ENCODE data around the gene GSG1L2. TPM values are rescaled to one million over a fixed set of nuclear protein-coding genes. Genes with fewer than 3 reads are reported as not detected.
"Not testable (repeated sequence)": the region's sequence is repeated elsewhere in the genome, so short reads cannot be mapped to it uniquely, and the experiment has no call there.

Gene GSG1L2
- total RNA-seq, 1 experiment from 2014 or later: not detected

DNA sequence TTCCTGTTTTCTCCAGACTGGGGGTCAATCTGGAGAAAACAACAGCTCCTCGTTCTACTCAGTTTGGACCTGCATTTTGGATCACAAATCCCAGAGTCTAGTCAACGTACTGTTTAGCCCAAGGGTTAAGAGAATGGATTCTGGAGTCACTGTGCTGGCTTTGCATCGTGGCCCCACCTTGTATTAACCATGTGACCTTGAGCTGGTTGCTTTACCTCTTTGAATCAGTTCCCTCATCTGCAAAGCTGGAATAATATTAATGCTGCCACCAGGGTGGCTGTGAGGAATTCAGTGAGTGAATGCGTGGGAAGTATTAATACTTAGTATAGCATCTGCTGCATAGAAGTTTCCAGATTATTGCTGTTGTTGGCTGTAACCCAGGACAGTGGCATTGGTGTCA, 19.2 kb downstream of the GSG1L2 start:
- no peak for DNase-seq (ENCODE audit: low read depth, low spot score)
- in situ Hi-C loops (cut with HindIII; ENCODE audit: low pct_unique_long_range_greater_than_20kb, low sequenced_read_pairs): no loop called here

DNA sequence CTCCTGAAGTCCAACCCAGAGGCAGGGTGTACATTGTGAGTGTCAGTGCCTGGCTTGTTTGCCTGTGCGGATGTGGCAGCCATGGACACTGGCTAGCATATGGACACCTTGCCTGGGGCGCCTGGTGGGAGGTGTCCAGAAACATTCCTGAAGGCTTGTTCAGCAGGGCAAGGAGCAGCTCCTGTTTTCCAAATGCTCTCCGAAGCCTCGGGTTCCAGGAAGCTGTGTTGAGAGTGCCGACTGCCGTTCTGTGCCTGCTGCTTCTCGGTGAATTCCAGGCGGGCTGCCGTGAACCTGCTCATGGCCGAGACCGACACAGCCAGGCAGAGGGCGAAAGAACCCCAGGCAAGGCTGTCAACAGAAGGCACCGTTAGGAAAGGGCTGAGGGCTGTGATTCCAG, 19.6 kb downstream of the GSG1L2 start:
- DNase-seq (ENCODE audit: low read depth, low spot score): no peak
- in situ Hi-C loops (cut with HindIII; ENCODE audit: low pct_unique_long_range_greater_than_20kb, low sequenced_read_pairs): no loop called here

DNA sequence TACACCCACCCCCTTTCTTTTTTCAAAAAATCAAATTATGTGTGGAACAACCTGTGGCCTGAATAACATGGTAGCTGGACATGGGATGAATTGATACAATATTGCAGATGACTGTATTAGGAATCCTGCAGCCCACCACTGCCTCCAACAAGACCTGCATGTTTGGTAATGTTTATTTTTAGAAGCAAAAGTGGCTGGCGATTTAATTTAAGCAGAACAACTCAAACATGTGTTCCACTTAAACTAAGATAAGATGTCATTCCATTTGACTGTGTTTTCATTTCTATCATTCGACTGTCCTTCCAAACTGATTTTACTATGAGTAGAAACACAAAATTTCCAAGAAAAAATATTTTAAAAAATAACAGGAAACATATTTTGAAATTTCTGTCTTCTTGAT, 20.4 kb downstream of the GSG1L2 start:
- in situ Hi-C loops (cut with HindIII; ENCODE audit: low pct_unique_long_range_greater_than_20kb, low sequenced_read_pairs): no loop called here
- no peak for DNase-seq (ENCODE audit: low read depth, low spot score)

DNA sequence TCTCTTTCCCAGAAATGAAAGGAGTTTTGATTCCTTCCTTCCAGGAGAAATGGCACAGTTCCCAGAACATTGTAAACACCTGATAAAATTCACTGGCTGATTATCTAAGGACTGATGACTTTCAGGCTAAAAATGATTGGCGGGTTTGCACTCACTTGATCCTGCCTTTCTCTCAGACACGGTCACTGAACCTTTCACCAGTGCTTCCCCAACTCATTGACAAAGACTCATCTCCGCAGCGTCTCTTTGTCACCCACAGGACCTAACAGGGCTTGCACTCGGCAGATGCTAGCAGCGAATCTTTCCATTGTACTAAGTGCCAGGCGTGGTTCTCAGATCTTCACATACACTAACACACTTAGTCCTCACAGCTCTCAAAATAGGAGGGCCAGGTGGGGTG, 23.2 kb downstream of the GSG1L2 start:
- in situ Hi-C loops (cut with HindIII; ENCODE audit: low pct_unique_long_range_greater_than_20kb, low sequenced_read_pairs): no loop called here
- no peak for DNase-seq (ENCODE audit: low read depth, low spot score)

DNA sequence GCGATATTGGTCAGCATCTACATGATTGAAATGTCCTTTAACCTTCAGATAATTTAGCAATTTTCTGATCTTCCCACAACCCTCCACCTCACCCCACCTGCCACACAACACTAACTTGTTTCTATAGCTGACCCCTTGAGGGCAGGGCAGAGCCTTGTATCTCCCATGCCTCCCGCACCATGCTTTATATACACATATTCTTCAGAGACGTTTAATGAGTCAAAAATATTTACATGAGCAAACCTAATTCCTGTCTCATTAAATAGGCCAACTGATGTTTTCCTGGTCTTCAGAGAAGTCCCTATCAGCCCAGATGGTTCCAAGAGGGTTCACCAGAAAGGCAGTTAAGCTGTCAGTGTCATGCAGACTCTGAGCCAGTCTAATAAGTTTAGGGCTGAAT, 23.9 kb downstream of the GSG1L2 start:
- in situ Hi-C loops (cut with HindIII; ENCODE audit: low pct_unique_long_range_greater_than_20kb, low sequenced_read_pairs): no loop called here
- DNase-seq (ENCODE audit: low read depth, low spot score): no peak

DNA sequence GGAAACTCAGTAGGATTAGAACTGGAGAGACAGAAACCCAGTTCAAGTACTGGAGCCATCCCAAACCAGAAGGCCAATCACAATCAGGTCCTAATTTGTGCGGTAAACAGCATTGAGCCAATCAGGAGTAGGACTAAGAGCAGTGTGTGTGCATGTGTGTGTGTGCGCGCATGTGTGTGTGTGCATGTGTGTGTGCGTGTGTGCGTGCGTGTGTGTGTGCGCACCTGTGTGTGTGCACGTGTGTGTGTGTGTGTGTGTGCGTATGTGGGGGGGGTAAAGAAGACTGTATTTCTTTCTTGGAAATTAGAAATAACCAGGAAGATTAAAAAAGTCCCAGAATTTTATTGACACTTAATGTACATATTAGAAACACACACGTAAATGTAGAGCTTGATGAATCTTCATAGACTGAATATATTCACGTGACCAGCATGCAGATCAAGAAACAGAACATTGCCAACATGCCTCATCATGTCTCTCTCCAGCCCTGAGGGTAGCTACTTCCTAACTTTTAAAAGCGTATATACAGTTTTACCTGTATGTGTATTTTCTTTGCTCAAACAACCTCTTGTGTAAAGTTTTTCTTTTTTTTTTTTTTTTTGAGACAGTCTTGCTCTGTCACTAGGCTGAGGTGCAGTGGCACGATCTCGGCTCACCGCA, 29.6 kb downstream of the GSG1L2 start:
- no peak for DNase-seq (ENCODE audit: low read depth, low spot score)

DNA sequence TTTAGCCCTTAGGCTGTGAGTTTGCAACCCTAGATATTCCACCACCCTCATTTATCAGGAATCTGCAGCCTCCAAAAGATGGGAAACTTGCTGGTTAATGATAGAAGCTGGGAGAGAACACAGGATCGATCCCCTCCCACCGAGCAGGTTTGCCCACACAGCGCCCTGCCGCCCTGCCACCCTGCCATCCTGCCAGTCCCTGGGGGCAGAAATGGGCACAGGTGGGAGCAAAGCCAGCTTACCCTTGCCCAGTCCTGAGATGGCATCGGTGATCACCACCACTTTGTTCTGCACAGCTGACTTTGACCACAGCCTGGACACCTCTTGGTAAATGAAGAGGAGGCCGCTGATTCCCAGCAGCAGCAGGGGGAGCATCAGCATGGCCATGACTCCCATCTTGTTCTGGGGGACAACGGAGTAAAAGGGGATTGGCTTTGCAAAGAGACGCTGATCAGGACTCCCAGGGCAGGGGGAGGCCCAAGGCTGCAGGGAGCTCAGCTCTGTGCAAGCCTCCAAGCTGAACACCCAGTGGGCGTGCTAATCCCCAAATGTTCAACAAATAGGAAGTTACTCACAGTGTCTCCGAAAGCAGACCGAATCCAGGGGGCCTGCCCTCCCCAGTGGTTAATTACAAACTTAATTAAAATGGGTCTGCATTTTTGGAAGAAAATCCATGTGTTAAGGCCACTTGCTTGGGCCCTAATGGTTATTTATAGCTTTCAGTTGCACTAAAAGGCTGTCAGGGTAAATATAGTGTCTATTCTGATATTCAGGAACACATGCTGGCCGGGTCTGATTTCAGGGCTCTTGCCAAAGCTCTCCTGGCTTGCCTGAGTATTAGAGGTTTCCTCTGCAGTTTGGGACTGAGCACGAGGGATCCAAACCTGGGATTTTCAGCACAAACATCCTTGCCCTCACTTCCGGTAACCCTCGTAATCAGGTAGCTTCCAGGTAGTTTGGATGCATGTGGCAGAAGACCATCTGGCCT, 30.7 kb downstream of the GSG1L2 start, which contains the start of gene DHRS7C:
DHRS7C (minus strand) TSS at position 704 of the 988 bp plus-strand sequence; CDS start at position 396, 308 bp downstream.
- no peak for DNase-seq (ENCODE audit: low read depth, low spot score)
- in situ Hi-C loops (cut with HindIII; ENCODE audit: low pct_unique_long_range_greater_than_20kb, low sequenced_read_pairs): no loop called here

More for the DNA sequence above, 29.6 kb downstream of the GSG1L2 start:
- in situ Hi-C loops (cut with HindIII; ENCODE audit: low pct_unique_long_range_greater_than_20kb, low sequenced_read_pairs): no loop called here

DNA sequence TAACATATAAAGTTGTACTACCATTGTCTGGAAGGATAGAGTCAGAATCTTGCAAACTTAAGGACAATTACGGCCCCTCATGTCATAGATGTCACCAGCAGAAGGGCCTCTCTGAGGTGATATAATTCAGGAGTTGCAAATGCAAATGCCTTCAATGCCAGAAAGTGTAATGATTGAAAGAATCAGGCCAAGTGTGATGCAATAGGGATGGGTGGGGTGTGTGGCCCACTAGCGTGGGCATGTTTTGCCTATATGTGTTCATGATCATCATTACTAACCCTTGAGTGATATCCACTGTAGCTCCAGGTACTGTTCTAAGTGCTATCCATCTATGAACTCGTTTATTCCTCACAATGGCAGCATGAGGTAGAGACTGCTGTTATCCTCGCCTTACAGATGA, 31.6 kb downstream of the GSG1L2 start:
- in situ Hi-C loops (cut with HindIII; ENCODE audit: low pct_unique_long_range_greater_than_20kb, low sequenced_read_pairs): no loop called here
- DNase-seq (ENCODE audit: low read depth, low spot score): no peak

DNA sequence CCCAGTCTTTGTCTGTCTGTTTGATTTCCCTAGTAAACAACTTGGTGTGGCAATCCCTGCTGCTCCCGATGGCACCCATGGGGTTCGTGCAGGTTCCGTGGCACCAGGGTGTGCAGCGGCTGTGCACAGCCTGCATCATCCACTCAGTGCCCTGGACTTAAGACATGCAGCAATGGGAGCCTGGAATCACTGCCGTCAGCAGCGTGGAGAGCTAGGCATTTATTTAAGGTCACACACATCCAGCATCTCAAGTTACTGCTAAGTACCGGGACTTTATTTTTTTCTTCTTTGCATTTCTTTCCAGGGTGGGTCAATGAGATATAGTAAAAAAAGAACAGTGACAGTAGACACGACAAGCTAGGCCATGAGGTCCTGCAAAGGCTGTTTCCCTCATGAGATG, 33.3 kb downstream of the GSG1L2 start:
- no peak for DNase-seq (ENCODE audit: low read depth, low spot score)
- in situ Hi-C loops (cut with HindIII; ENCODE audit: low pct_unique_long_range_greater_than_20kb, low sequenced_read_pairs): no loop called here

DNA sequence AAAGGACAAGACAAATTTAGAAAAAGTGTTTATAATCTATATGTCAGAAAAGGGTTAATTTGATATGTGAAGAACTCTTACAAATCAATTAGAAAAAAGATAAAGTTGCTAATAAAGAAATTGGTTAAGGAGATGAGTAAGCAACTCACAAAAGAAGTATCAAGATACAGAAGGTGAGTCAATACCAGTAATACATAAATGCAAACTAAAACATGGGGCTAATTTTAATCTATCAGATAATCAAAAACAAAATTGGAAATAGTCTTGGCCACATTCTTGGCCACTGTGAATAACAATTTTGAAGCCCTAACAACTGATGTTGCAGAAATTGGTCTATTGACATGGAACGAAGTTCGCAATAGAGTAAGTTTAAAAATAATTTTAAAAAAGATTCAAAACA, 37.3 kb downstream of the GSG1L2 start:
- in situ Hi-C loops (cut with HindIII; ENCODE audit: low pct_unique_long_range_greater_than_20kb, low sequenced_read_pairs): no loop called here
- DNase-seq (ENCODE audit: low read depth, low spot score): no peak

DNA sequence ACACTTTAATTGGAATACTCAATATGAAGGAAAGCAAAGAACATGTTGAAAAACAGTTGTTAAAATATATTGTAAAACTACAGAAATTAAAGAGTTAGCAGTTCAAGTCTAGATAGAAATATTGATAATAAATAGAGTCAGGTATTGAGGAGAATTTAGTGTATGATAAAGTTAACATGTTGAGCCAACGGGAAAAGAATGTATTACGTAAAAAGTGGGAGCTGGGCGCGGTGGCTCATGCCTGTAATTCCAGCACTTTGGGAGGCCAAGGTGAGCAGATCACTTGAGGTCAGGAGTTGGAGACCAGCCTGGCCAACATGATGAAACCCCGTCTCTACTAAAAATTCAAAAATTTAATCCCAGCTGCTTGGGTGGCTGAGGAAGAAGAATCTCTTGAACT, 38.4 kb downstream of the GSG1L2 start:
- DNase-seq (ENCODE audit: low read depth, low spot score); in situ Hi-C loops (cut with HindIII; ENCODE audit: low pct_unique_long_range_greater_than_20kb, low sequenced_read_pairs): not testable (repeated sequence)

DNA sequence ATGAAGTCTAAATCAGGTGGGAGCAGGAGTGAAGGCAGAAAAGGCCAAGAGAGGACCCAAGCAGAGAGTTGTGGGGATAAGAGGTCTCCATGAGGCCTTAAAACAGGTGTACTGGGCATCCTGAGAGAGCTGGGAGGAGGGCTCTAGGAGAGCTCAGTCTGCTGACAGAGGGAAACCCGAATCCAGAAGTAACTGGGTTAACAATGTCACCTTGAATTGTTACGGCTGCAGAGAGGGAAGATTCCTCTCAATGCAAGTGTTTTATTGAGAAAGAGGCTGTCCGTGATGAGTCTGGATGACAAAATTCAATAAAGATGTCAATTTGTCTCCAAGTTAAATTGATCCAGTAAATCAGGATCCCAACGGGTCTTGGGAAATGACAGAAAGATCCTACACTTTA, 38.8 kb downstream of the GSG1L2 start:
- in situ Hi-C loops (cut with HindIII; ENCODE audit: low pct_unique_long_range_greater_than_20kb, low sequenced_read_pairs): no loop called here
- no peak for DNase-seq (ENCODE audit: low read depth, low spot score)

DNA sequence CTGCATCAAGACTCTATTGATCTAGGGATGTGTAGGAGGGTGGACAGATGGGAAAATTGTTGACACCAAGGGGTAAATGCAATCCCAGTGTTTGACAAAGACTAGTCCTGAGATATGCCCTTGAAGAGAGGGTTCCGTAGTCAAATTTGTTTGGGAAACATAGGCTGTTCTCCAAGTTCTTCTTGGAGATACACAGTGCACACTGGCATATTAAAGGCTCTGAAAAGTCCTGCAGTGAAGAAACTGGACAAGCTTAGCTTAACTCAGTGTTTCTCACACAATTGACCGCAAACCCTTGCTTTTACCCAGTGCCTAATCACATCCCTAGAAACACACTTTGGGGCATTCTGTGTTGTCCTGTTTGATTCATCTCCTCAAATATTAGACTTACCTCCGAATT, 41.3 kb downstream of the GSG1L2 start:
- in situ Hi-C loops (cut with HindIII; ENCODE audit: low pct_unique_long_range_greater_than_20kb, low sequenced_read_pairs): no loop called here

DNA sequence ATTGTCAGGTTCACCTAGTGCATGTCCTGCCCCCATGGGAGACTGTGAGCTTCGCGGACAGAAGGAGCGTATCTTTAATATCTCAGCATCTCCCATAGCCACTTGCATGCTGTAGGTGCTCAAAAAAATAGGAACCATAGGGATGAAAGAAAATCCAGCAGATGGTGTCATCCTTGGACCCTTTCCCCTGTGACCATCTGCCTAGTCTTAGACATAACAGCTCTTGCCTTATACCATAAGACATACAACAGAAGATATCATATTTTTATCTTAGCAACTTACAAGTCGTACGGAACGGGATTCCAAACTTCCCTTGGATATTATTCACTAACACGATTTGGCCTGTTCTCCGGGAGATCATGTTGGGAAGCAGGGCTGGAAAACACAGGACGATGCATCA, 45.0 kb downstream of the GSG1L2 start:
- DNase-seq (ENCODE audit: low read depth, low spot score): no peak
- in situ Hi-C loops (cut with HindIII; ENCODE audit: low pct_unique_long_range_greater_than_20kb, low sequenced_read_pairs): no loop called here

More for the DNA sequence above, 41.3 kb downstream of the GSG1L2 start:
- no peak for DNase-seq (ENCODE audit: low read depth, low spot score)

DNA sequence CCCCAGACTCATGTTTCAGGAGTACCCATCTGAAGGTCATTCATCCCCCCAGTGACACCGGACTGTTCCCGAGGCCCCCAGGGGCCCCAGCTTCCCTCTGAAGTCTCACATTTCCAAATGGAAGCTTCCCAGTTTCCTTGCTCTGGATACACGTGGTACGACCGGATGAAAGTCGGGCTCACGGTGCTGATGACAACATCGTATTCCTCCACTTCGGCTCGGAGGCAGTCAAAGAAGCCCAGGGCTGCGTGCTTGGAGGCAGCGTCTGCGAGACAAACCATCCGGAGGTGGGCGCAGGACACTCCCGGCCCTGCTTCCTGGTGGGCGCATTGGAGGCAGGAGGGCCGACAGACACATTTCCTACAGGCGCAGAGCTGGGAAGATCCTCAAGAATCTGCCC, 49.2 kb downstream of the GSG1L2 start:
- in situ Hi-C loops (cut with HindIII; ENCODE audit: low pct_unique_long_range_greater_than_20kb, low sequenced_read_pairs): no loop called here

DNA sequence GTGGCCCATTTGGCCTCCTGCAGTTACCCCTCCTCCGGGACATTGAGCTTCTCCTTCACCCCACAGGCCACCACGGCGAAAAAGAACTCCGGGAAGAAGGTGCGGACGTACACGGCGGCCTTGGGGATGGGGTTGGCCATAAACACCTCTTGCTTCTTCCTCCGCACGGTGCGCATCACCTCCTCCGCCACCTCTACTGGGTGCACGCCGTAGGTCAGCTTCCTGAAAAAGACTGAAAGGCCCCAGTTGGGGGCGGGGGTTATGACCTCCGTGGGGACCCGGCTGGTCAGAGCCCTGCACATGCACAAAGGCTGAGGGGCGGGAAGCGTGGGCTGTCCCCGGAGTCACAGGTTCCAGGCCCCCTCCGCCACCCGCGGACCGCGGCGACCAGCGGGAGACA, 50.4 kb downstream of the GSG1L2 start:
- in situ Hi-C loops (cut with HindIII; ENCODE audit: low pct_unique_long_range_greater_than_20kb, low sequenced_read_pairs): no loop called here
- no peak for DNase-seq (ENCODE audit: low read depth, low spot score)

More for the DNA sequence above, 49.2 kb downstream of the GSG1L2 start:
- no peak for DNase-seq (ENCODE audit: low read depth, low spot score)

DNA sequence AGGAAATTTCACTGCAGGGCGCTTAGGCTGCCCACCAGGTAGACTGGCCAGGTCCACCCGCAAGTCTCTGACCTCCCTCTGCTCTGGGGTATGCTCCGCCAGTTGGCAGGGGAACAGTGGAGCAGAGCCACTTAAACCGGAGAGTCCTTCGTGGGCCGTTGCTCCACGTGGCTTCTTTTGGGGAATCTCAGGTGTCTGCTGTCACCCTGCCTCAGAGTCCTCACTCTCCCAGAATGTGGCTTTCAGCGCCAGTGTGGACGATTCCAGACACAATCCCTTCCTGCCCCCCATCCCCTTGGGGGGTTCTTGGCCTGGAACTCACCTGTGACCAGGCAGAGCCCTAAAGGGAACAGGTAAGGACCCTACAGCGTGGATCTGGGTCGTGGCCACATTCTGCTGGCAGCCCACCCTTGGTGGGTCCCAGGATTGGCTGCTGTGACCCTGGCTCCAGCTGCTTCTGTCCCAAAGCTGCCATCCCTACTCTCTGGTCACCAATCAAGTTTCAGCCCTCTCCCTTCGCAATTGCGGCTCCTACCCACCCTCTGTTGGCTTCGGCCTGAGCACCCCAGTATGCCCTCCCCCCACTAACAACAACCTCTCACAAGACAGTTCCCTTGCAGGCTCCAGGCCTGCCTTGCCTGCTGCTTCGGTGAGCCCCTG, 52.7 kb downstream of the GSG1L2 start:
- in situ Hi-C loops (cut with HindIII; ENCODE audit: low pct_unique_long_range_greater_than_20kb, low sequenced_read_pairs): no loop called here
- no peak for DNase-seq (ENCODE audit: low read depth, low spot score)

DNA sequence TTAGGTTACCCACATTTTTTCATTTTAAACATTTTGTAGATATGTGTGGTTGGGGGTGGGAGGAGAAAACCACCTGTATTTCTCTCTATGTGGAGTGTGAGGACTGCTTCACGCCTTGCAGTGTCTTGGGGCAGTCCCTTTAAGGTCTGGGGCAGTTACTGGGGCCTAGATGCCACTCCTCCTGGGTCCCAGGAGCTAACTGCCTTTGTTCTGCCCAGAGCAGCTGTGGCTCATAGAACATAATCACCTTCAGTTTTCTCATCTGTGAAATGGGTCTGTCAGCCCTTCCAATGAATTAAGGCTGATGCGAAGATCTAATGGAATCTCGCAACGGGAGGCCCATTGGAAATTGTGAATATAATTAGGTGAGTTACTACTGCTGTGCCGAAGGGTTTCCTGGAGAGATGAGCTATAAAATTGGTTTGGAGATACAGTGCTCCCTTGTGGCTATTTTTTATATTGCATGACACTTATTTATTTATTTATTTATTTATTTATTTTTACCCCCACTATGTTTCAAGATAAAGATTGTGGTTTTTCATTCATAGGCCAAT, 53.4 kb downstream of the GSG1L2 start:
- in situ Hi-C loops (cut with HindIII; ENCODE audit: low pct_unique_long_range_greater_than_20kb, low sequenced_read_pairs): no loop called here
- DNase-seq (ENCODE audit: low read depth, low spot score): peak; percentile 53

Measured in SK-MEL-5 (cell line).